ENCODE data around the gene BNC2.

The BNC2 gene

GRCh38 chr9:16668734-16669295 is 201.7 kb downstream of the BNC2 start:
- DNase-seq, result no peak

- DNase-seq, result no peak
Measured at GRCh38 chr9:16664211-16664610, 206.3 kb downstream of the BNC2 start.

- no peak for DNase-seq
Measured at GRCh38 chr9:16661816-16662215, 208.7 kb downstream of the BNC2 start.

- no peak for DNase-seq
Measured at GRCh38 chr9:16659096-16659495, 211.4 kb downstream of the BNC2 start.

GRCh38 chr9:16656432-16657169 is 213.9 kb downstream of the BNC2 start:
- DNase-seq, result no peak

GRCh38 chr9:16654596-16655126 is 215.8 kb downstream of the BNC2 start:
- DNase-seq, result no peak

GRCh38 chr9:16653491-16654399 is 216.7 kb downstream of the BNC2 start:
- DNase-seq, result no peak

GRCh38 chr9:16652582-16652981 is 217.9 kb downstream of the BNC2 start:
- DNase-seq, result no peak

- no peak for DNase-seq
Measured at GRCh38 chr9:16651446-16651964, 219.0 kb downstream of the BNC2 start.

- no peak for DNase-seq
Measured at GRCh38 chr9:16645970-16646369, 224.5 kb downstream of the BNC2 start.

- DNase-seq, result no peak
Measured at GRCh38 chr9:16642421-16643109, 227.9 kb downstream of the BNC2 start.

GRCh38 chr9:16640649-16641048 is 229.8 kb downstream of the BNC2 start:
- DNase-seq, result no peak

- DNase-seq, result no peak
Measured at GRCh38 chr9:16639644-16640043, 230.8 kb downstream of the BNC2 start.

- DNase-seq, result no peak
Measured at GRCh38 chr9:16637911-16638310, 232.6 kb downstream of the BNC2 start.

- DNase-seq, result no peak
Measured at GRCh38 chr9:16637218-16637617, 233.3 kb downstream of the BNC2 start.

GRCh38 chr9:16633794-16634193 is 236.7 kb downstream of the BNC2 start:
- no peak for DNase-seq

- DNase-seq, result no peak
Measured at GRCh38 chr9:16628413-16628812, 242.1 kb downstream of the BNC2 start.

GRCh38 chr9:16627967-16628366 is 242.5 kb downstream of the BNC2 start:
- DNase-seq, result no peak

GRCh38 chr9:16627521-16627920 is 242.9 kb downstream of the BNC2 start:
- no peak for DNase-seq

- no peak for DNase-seq
Measured at GRCh38 chr9:16626577-16627130, 243.8 kb downstream of the BNC2 start.

- no peak for DNase-seq
Measured at GRCh38 chr9:16625811-16626210, 244.7 kb downstream of the BNC2 start.

GRCh38 chr9:16625161-16625631 is 245.3 kb downstream of the BNC2 start:
- DNase-seq, result no peak

All from stimulated activated naive CD4-positive, alpha-beta T cell (primary cell).